GM18508 (cell line): Measurements from ENCODE around the gene HPX.

ENCODE experiments used
- ATAC-seq: cut with Tn5 transposase; IDR thresholded peaks from one replicate; pipeline ENCODE4 v1.9.1; 2021; ENCODE audit warnings: moderate number of reproducible peaks; ENCODE audit not compliant: insufficient read depth, unreplicated experiment

The HPX gene

GRCh38 chr11:6468712-6469495, 28.1 kb upstream of the HPX start:
- no peak for ATAC-seq

GRCh38 chr11:6459099-6459450, 18.3 kb upstream of the HPX start:
- no peak for ATAC-seq

GRCh38 chr11:6458352-6459098, 17.7 kb upstream of the HPX start:
- ATAC-seq, result no peak

GRCh38 chr11:6457581-6458320, 17.0 kb upstream of the HPX start:
- ATAC-seq, result no peak

- ATAC-seq, result no peak
Observed at GRCh38 chr11:6456361-6457073, 15.7 kb upstream of the HPX start.

- ATAC-seq, result no peak
Observed at GRCh38 chr11:6455070-6455469, 14.3 kb upstream of the HPX start.

GRCh38 chr11:6453152-6453551, 12.4 kb upstream of the HPX start:
- ATAC-seq, result no peak

- no peak for ATAC-seq
Observed at GRCh38 chr11:6452219-6452618, 11.4 kb upstream of the HPX start.

GRCh38 chr11:6448574-6448973, 7.8 kb upstream of the HPX start:
- no peak for ATAC-seq

- ATAC-seq, result no peak
Observed at GRCh38 chr11:6443269-6444003, 2.6 kb upstream of the HPX start.

- ATAC-seq, result no peak
Observed at GRCh38 chr11:6442441-6442840, 1.7 kb upstream of the HPX start.

GRCh38 chr11:6438979-6439571, 1.7 kb downstream of the HPX start:
- ATAC-seq, result no peak

- ATAC-seq, result no peak
Observed at GRCh38 chr11:6437993-6438392, 2.8 kb downstream of the HPX start.

GRCh38 chr11:6437423-6437822, 3.4 kb downstream of the HPX start:
- ATAC-seq, result no peak

- no peak for ATAC-seq
Observed at GRCh38 chr11:6433998-6434660, 6.7 kb downstream of the HPX start.

GRCh38 chr11:6431861-6432260, 8.9 kb downstream of the HPX start:
- ATAC-seq, result no peak

- no peak for ATAC-seq
Observed at GRCh38 chr11:6427516-6427915, 13.3 kb downstream of the HPX start.

- no peak for ATAC-seq
Observed at GRCh38 chr11:6420677-6421076, 20.1 kb downstream of the HPX start.

GRCh38 chr11:6419009-6419631, 21.7 kb downstream of the HPX start, which contains the start of gene APBB1:
Gene APBB1, minus strand, starts transcription at chr11:6419094. Its CDS starts 7,747 bp downstream, at chr11:6411347.
- no peak for ATAC-seq
